GM23338 (cell line): ENCODE data around the gene CD14. TPM values are rescaled to one million over a fixed set of nuclear protein-coding genes. Genes with fewer than 3 reads are reported as not detected.

Experiments
- ATAC-seq: fragments of 200-7000 bp; cut with Tn5 transposase; 3 replicates; pipeline ENCODE4 v1.9.1; 2020
- DNase-seq: peaks from one replicate; pipeline ENCODE4 v3.0.0-alpha.2; 2015; ENCODE audit warnings: low spot score
- H2AFZ ChIP-seq: fragments of 200-600 bp; sonication (generic); 2 replicates; pipeline ENCODE4 v1.8.0; 2016; ENCODE audit warnings: antibody characterized with exemption, mild to moderate bottlenecking, moderate library complexity
- H3F3A ChIP-seq: fragments of 200-600 bp; sonication (generic); replicated peaks from 2 replicates; pipeline ENCODE4 v1.8.0; 2017; ENCODE audit warnings: antibody characterized with exemption, mixed run types, low read depth
- H3K27ac ChIP-seq: fragments of 200-600 bp; sonication (generic); 2 replicates; pipeline ENCODE4 v1.6.1; 2016; ENCODE audit warnings: low read depth
- H3K27me3 ChIP-seq: fragments of 200-600 bp; sonication (generic); 2 replicates; pipeline ENCODE4 v1.8.0; 2016; ENCODE audit warnings: mild to moderate bottlenecking, mixed run types, moderate library complexity; ENCODE audit not compliant: insufficient read depth
- H3K36me3 ChIP-seq: fragments of 200-600 bp; sonication (generic); 2 replicates; pipeline ENCODE4 v1.8.0; 2016; ENCODE audit warnings: mild to moderate bottlenecking; ENCODE audit not compliant: insufficient read depth
- H3K4me1 ChIP-seq: fragments of 200-600 bp; sonication (generic); 2 replicates; pipeline ENCODE4 v1.8.0; 2016; ENCODE audit warnings: mild to moderate bottlenecking, moderate library complexity; ENCODE audit not compliant: insufficient read depth
- H3K4me2 ChIP-seq: fragments of 200-600 bp; sonication (generic); 2 replicates; pipeline ENCODE4 v1.7.1; 2017; ENCODE audit warnings: mixed run types
- H3K4me3 ChIP-seq: fragments of 200-600 bp; sonication (generic); 2 replicates; pipeline ENCODE4 v1.6.1; 2016; ENCODE audit warnings: mixed run types
- H3K79me2 ChIP-seq: fragments of 200-600 bp; sonication (generic); replicated peaks from 2 replicates; pipeline ENCODE4 v1.8.0; 2017; ENCODE audit warnings: mild to moderate bottlenecking; ENCODE audit not compliant: insufficient read depth
- H3K9me2 ChIP-seq: fragments of 200-600 bp; sonication (generic); 2 replicates; pipeline ENCODE4 v1.8.0; 2017; ENCODE audit not compliant: insufficient read depth
- H4K20me1 ChIP-seq: fragments of 200-600 bp; sonication (generic); replicated peaks from 2 replicates; pipeline ENCODE4 v1.8.0; 2017; ENCODE audit warnings: mild to moderate bottlenecking; ENCODE audit not compliant: insufficient read depth
- H3K27ac Mint-ChIP-seq: 2 replicates; pipeline ENCODE4 v1.8.0; 2020; ENCODE audit warnings: inconsistent platforms, mild to moderate bottlenecking, moderate library complexity, mixed read lengths
- H3K27me3 Mint-ChIP-seq: 3 replicates; pipeline ENCODE4 v1.8.0; 2022; ENCODE audit warnings: low read depth, mild to moderate bottlenecking, moderate library complexity, mixed read lengths, inconsistent platforms; ENCODE audit not compliant: insufficient read depth, poor library complexity
- H3K36me3 Mint-ChIP-seq: 3 replicates; pipeline ENCODE4 v1.8.0; 2021; ENCODE audit warnings: low read depth, mild to moderate bottlenecking, inconsistent platforms, moderate library complexity, mixed read lengths
- H3K4me1 Mint-ChIP-seq: 3 replicates; pipeline ENCODE4 v1.8.0; 2020; ENCODE audit warnings: mild to moderate bottlenecking, inconsistent platforms, mixed read lengths
- H3K4me3 Mint-ChIP-seq: 3 replicates; pipeline ENCODE4 v1.8.0; 2021; ENCODE audit warnings: moderate library complexity, mild to moderate bottlenecking, inconsistent platforms, mixed read lengths
- H3K9me3 Mint-ChIP-seq: 3 replicates; pipeline ENCODE4 v1.8.0; 2020; ENCODE audit warnings: moderate library complexity, mild to moderate bottlenecking, inconsistent platforms, mixed read lengths
- JUNB ChIP-seq: IDR thresholded peaks from one replicate; pipeline ENCODE4 v1.6.1; 2016; ENCODE audit warnings: antibody characterized with exemption; ENCODE audit not compliant: unreplicated experiment
- NANOG ChIP-seq: IDR thresholded peaks from 2 replicates; pipeline ENCODE4 v1.6.1; 2016; ENCODE audit warnings: antibody characterized with exemption, borderline replicate concordance
- POLR2AphosphoS5 ChIP-seq: IDR thresholded peaks from 2 replicates; pipeline ENCODE4 v1.6.1; 2016; ENCODE audit warnings: antibody characterized with exemption, low read depth
- REST ChIP-seq: IDR thresholded peaks from one replicate; pipeline ENCODE4 v1.6.1; 2018; ENCODE audit warnings: antibody characterized with exemption; ENCODE audit not compliant: unreplicated experiment
- STAT1 ChIP-seq: IDR thresholded peaks from one replicate; pipeline ENCODE4 v1.6.1; 2016; ENCODE audit warnings: antibody characterized with exemption; ENCODE audit not compliant: unreplicated experiment
- polyA plus RNA-seq: library from polyadenylated mRNA; unstranded; fragments of >200 nt; fragmentation: Nextera tagmentation; extraction: Ambion mirVana; gene quantifications from 2 replicates; pipeline ENCODE4 v1.2.1, GENCODE V29; 2016
- total RNA-seq: library from RNA; depleted of rRNA; stranded (reverse); fragments of >200 nt; shearing (Covaris generic); gene quantifications from 2 replicates; pipeline ENCODE4 v1.2.3, GENCODE V29; 2014
- TF ChIP-seq, protein P1 (sequence below): fragments of 250-450 bp; sonication (Bioruptor Pico); IDR thresholded peaks from 2 replicates; pipeline ENCODE4 v1.5.0; 2020; ENCODE audit warnings: mild to moderate bottlenecking, moderate library complexity

The CD14 gene
- total and polyA plus RNA-seq, 2 experiments from 2014 or later = not detected

GRCh38 chr5:140672455-140673186 lies 39.6 kb upstream of the CD14 start:
- H3K79me2 ChIP-seq = no peaks in the 10 kb centered on the region
- H3K4me2 ChIP-seq = peak overlapping the region; percentile 71
- H3K4me1 ChIP-seq = peaks cover 6% of the 10 kb centered on the region
- H3K27ac Mint-ChIP-seq = no peak overlapping the region
- H3K27me3 ChIP-seq = no peaks in the 10 kb centered on the region
- no peaks in the 10 kb centered on the region for H3K9me3 Mint-ChIP-seq
- peak overlapping the region; percentile 52; the same call in 1 of the 2 replicates for H2AFZ ChIP-seq
- no peaks in the 10 kb centered on the region for H3K9me2 ChIP-seq
- ATAC-seq (peak; percentile 70), DNase-seq (peak; percentile 76)
- no peaks in the 10 kb centered on the region for H4K20me1 ChIP-seq
- peaks cover 78% of the 10 kb centered on the region for H3K36me3 Mint-ChIP-seq
- no peak overlapping the region for H3K27ac ChIP-seq
- H3K4me1 Mint-ChIP-seq = peaks cover 9% of the 10 kb centered on the region
- H3F3A ChIP-seq = peaks cover 14% of the 10 kb centered on the region; the same call in 1 of the 2 replicates
- H3K36me3 ChIP-seq = peaks cover 14% of the 10 kb centered on the region; the same call in 1 of the 2 replicates
- peak overlapping the region; percentile 57 for H3K4me3 ChIP-seq
- TF ChIP-seq NANOG (no peak), POLR2AphosphoS5 (no peak), REST (no peak), JUNB (no peak), STAT1 (no peak)
- TF ChIP-seq, protein P1, sequence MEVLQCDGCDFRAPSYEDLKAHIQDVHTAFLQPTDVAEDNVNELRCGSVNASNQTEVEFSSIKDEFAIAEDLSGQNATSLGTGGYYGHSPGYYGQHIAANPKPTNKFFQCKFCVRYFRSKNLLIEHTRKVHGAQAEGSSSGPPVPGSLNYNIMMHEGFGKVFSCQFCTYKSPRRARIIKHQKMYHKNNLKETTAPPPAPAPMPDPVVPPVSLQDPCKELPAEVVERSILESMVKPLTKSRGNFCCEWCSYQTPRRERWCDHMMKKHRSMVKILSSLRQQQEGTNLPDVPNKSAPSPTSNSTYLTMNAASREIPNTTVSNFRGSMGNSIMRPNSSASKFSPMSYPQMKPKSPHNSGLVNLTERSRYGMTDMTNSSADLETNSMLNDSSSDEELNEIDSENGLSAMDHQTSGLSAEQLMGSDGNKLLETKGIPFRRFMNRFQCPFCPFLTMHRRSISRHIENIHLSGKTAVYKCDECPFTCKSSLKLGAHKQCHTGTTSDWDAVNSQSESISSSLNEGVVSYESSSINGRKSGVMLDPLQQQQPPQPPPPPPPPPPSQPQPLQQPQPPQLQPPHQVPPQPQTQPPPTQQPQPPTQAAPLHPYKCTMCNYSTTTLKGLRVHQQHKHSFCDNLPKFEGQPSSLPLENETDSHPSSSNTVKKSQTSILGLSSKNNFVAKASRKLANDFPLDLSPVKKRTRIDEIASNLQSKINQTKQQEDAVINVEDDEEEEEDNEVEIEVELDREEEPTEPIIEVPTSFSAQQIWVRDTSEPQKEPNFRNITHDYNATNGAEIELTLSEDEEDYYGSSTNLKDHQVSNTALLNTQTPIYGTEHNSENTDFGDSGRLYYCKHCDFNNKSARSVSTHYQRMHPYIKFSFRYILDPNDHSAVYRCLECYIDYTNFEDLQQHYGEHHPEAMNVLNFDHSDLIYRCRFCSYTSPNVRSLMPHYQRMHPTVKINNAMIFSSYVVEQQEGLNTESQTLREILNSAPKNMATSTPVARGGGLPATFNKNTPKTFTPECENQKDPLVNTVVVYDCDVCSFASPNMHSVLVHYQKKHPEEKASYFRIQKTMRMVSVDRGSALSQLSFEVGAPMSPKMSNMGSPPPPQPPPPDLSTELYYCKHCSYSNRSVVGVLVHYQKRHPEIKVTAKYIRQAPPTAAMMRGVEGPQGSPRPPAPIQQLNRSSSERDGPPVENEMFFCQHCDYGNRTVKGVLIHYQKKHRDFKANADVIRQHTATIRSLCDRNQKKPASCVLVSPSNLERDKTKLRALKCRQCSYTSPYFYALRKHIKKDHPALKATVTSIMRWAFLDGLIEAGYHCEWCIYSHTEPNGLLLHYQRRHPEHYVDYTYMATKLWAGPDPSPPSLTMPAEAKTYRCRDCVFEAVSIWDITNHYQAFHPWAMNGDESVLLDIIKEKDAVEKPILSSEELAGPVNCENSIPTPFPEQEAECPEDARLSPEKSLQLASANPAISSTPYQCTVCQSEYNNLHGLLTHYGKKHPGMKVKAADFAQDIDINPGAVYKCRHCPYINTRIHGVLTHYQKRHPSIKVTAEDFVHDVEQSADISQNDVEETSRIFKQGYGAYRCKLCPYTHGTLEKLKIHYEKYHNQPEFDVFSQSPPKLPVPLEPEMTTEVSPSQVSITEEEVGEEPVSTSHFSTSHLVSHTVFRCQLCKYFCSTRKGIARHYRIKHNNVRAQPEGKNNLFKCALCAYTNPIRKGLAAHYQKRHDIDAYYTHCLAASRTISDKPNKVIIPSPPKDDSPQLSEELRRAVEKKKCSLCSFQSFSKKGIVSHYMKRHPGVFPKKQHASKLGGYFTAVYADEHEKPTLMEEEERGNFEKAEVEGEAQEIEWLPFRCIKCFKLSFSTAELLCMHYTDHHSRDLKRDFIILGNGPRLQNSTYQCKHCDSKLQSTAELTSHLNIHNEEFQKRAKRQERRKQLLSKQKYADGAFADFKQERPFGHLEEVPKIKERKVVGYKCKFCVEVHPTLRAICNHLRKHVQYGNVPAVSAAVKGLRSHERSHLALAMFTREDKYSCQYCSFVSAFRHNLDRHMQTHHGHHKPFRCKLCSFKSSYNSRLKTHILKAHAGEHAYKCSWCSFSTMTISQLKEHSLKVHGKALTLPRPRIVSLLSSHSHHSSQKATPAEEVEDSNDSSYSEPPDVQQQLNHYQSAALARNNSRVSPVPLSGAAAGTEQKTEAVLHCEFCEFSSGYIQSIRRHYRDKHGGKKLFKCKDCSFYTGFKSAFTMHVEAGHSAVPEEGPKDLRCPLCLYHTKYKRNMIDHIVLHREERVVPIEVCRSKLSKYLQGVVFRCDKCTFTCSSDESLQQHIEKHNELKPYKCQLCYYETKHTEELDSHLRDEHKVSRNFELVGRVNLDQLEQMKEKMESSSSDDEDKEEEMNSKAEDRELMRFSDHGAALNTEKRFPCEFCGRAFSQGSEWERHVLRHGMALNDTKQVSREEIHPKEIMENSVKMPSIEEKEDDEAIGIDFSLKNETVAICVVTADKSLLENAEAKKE (CRISPR knock-in tag) = no peak
- peaks cover 9% of the 10 kb centered on the region for H3K27me3 Mint-ChIP-seq
- peak overlapping the region; percentile 47; the same call in 2 of the 3 replicates for H3K4me3 Mint-ChIP-seq
